ENCODE results near the gene PSMF1.

- TF ChIP-seq POLR2A (IDR thresholded peaks at IDR 0.05): no peak
- TF ChIP-seq, protein P1, sequence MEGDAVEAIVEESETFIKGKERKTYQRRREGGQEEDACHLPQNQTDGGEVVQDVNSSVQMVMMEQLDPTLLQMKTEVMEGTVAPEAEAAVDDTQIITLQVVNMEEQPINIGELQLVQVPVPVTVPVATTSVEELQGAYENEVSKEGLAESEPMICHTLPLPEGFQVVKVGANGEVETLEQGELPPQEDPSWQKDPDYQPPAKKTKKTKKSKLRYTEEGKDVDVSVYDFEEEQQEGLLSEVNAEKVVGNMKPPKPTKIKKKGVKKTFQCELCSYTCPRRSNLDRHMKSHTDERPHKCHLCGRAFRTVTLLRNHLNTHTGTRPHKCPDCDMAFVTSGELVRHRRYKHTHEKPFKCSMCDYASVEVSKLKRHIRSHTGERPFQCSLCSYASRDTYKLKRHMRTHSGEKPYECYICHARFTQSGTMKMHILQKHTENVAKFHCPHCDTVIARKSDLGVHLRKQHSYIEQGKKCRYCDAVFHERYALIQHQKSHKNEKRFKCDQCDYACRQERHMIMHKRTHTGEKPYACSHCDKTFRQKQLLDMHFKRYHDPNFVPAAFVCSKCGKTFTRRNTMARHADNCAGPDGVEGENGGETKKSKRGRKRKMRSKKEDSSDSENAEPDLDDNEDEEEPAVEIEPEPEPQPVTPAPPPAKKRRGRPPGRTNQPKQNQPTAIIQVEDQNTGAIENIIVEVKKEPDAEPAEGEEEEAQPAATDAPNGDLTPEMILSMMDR (IDR thresholded peaks at IDR 0.05): no peak
Observed at GRCh38 chr20:1206366-1207148, 88.2 kb downstream of the PSMF1 start.

Measured in Peyer's patch (tissue), 4 donors.